Measurements from ENCODE around the gene EME1. TPM values are rescaled to one million over a fixed set of nuclear protein-coding genes. Genes with fewer than 3 reads are reported as not detected.

EME1 gene
- total and polyA plus RNA-seq, 2 of the 8 experiments (the other 6 are each of a cell fraction or from before 2014, with no cell fraction given) = 13.9 to 16.3 TPM

DNA sequence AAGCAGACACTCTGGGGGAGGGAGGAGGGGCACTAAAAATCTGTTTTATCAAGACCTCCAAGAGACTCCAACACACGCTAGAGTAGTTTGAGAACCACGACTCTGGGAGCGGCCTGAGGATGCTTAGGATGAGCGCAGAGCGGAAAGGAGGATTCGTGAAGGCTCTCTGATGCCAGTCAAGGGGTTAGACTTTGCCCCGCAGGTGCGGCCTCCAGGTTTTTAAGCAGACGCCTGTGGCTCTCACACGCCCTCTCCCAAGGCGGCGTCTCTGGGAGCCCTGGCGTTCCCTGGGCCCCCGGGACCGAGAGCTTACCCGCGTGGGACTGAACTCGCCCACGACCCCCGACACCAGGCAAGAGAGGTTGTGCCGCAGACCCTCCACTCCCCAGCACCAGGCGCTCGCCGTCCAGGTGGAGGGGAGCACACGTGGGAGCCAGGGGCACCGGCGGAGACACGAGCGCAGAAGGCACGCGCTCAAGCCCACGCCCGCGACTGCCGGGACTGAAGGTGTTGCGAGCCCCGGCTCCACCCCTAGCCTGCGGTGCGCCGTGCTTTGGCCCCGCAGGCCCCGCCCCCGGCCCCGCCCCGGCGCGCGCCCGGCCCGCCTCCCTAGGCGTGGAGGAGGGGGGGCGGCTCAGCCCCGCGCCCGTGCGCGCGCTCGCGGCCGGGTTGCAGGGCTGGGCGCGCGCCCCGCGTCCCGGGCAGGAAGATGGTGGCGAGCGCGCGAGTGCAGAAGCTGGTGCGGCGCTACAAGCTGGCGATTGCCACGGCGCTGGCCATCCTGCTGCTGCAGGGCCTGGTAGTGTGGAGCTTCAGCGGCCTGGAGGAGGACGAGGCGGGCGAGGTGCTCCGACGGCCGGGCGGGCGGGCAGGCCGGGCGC is 27.4 kb upstream of the EME1 start, which contains the start of gene XYLT2 (continued):
- peak; percentile 56; the same call in 1 of the 2 replicates for TF ChIP-seq BACH1 (IDR thresholded peaks at IDR 0.05; ENCODE audit: low read length)
- no peak for TF ChIP-seq TEAD4 (IDR thresholded peaks at IDR 0.05; ENCODE audit: low read depth, low read length)

All from H1 (cell line).